Measurements from ENCODE around the gene S100P.
"Not testable (repeated sequence)": the region's sequence is repeated elsewhere in the genome, so short reads cannot be mapped to it uniquely, and the experiment has no call there.

The S100P gene

GRCh38 chr4:6671648-6672047, 22.0 kb upstream of the S100P start:
- no peak overlapping the region for H3K4me2 ChIP-seq
- no peak overlapping the region for H3K9ac ChIP-seq
- H3K36me3 ChIP-seq (ENCODE audit: insufficient read depth): no peaks in the 10 kb centered on the region
- H4K20me1 ChIP-seq (ENCODE audit: insufficient read depth): no peaks in the 10 kb centered on the region; the same call in 1 of the 2 replicates
- no peak overlapping the region for H3K27ac ChIP-seq
- no peaks in the 10 kb centered on the region for H3K27me3 ChIP-seq (ENCODE audit: insufficient read depth, low read depth)
- no peak for TF ChIP-seq CTCF (conservative IDR thresholded peaks at IDR 0.05; ENCODE audit: low read depth, low read length)
- no peak overlapping the region for H2AFZ ChIP-seq (ENCODE audit: low read depth)
- H3K4me1 ChIP-seq (ENCODE audit: low read depth, poor library complexity, severe bottlenecking): peaks cover 17% of the 10 kb centered on the region
- peaks cover 18% of the 10 kb centered on the region for H3K79me2 ChIP-seq (ENCODE audit: insufficient read depth, low read depth)
- no peak overlapping the region for H3K4me3 ChIP-seq (IDR thresholded peaks at IDR 0.05; ENCODE audit: insufficient read depth, low read depth, low read length)

GRCh38 chr4:6672131-6672530, 21.5 kb upstream of the S100P start:
- H3K36me3 ChIP-seq (ENCODE audit: insufficient read depth): no peaks in the 10 kb centered on the region
- no peak overlapping the region for H2AFZ ChIP-seq (ENCODE audit: low read depth)
- H3K4me1 ChIP-seq (ENCODE audit: low read depth, poor library complexity, severe bottlenecking): peaks cover 17% of the 10 kb centered on the region
- H3K27ac ChIP-seq: no peak overlapping the region
- peaks cover 19% of the 10 kb centered on the region for H3K79me2 ChIP-seq (ENCODE audit: insufficient read depth, low read depth)
- no peaks in the 10 kb centered on the region; the same call in 1 of the 2 replicates for H4K20me1 ChIP-seq (ENCODE audit: insufficient read depth)
- H3K4me2 ChIP-seq: no peak overlapping the region
- TF ChIP-seq CTCF (conservative IDR thresholded peaks at IDR 0.05; ENCODE audit: low read depth, low read length): no peak
- no peak overlapping the region for H3K4me3 ChIP-seq (IDR thresholded peaks at IDR 0.05; ENCODE audit: insufficient read depth, low read depth, low read length)
- no peaks in the 10 kb centered on the region for H3K27me3 ChIP-seq (ENCODE audit: insufficient read depth, low read depth)
- no peak overlapping the region for H3K9ac ChIP-seq

- not testable (repeated sequence) for H3K9ac ChIP-seq; H3K27me3 ChIP-seq (ENCODE audit: insufficient read depth, low read depth); H3K27ac ChIP-seq; H3K36me3 ChIP-seq (ENCODE audit: insufficient read depth); H3K4me2 ChIP-seq; H4K20me1 ChIP-seq (ENCODE audit: insufficient read depth); H3K4me3 ChIP-seq (IDR thresholded peaks at IDR 0.05; ENCODE audit: insufficient read depth, low read depth, low read length)
- Histone ChIP-seq H2AFZ (ENCODE audit: low read depth) (peak overlapping the region; percentile 81; the same call in 1 of the 2 replicates), H3K4me1 (ENCODE audit: low read depth, poor library complexity, severe bottlenecking) (peaks cover 17% of the 10 kb centered on the region), H3K79me2 (ENCODE audit: insufficient read depth, low read depth) (peaks cover 19% of the 10 kb centered on the region)
These were observed 21.0 kb upstream of the S100P start for GRCh38 chr4:6672541-6673190.

GRCh38 chr4:6673191-6673659, 20.5 kb upstream of the S100P start:
- not testable (repeated sequence) for H3K27me3 ChIP-seq (ENCODE audit: insufficient read depth, low read depth)

GRCh38 chr4:6673660-6674499, 19.8 kb upstream of the S100P start:
- peaks cover 19% of the 10 kb centered on the region for H3K79me2 ChIP-seq (ENCODE audit: insufficient read depth, low read depth)
- peak overlapping the region; percentile 81 for H2AFZ ChIP-seq (ENCODE audit: low read depth)
- no peak for TF ChIP-seq CTCF (conservative IDR thresholded peaks at IDR 0.05; ENCODE audit: low read depth, low read length)
- H3K4me2 ChIP-seq: peak overlapping the region; percentile 91
- H3K27ac ChIP-seq: peak overlapping the region; percentile 62; the same call in 1 of the 2 replicates
- no peaks in the 10 kb centered on the region for H3K36me3 ChIP-seq (ENCODE audit: insufficient read depth)
- no peaks in the 10 kb centered on the region; the same call in 1 of the 2 replicates for H4K20me1 ChIP-seq (ENCODE audit: insufficient read depth)
- H3K9ac ChIP-seq: peak overlapping the region; percentile 58
- H3K4me3 ChIP-seq (IDR thresholded peaks at IDR 0.05; ENCODE audit: insufficient read depth, low read depth, low read length): no peak overlapping the region
- no peaks in the 10 kb centered on the region for H3K27me3 ChIP-seq (ENCODE audit: insufficient read depth, low read depth)
- peaks cover 17% of the 10 kb centered on the region for H3K4me1 ChIP-seq (ENCODE audit: low read depth, poor library complexity, severe bottlenecking)

More at GRCh38 chr4:6673191-6673659, 20.5 kb upstream of the S100P start:
- not testable (repeated sequence) for H3K36me3 ChIP-seq (ENCODE audit: insufficient read depth); H4K20me1 ChIP-seq (ENCODE audit: insufficient read depth); H3K4me3 ChIP-seq (IDR thresholded peaks at IDR 0.05; ENCODE audit: insufficient read depth, low read depth, low read length)
- Histone ChIP-seq H3K4me1 (ENCODE audit: low read depth, poor library complexity, severe bottlenecking) (peaks cover 17% of the 10 kb centered on the region), H3K9ac (peak overlapping the region; percentile 58; the same call in 1 of the 2 replicates), H3K27ac (peak overlapping the region; percentile 62; the same call in 1 of the 2 replicates), H3K4me2 (peak overlapping the region; percentile 45; the same call in 1 of the 2 replicates), H2AFZ (ENCODE audit: low read depth) (peak overlapping the region; percentile 81), H3K79me2 (ENCODE audit: insufficient read depth, low read depth) (peaks cover 19% of the 10 kb centered on the region)
